Transverse colon (tissue), 4 donors: ENCODE data around the gene FHIP1B. TPM values are rescaled to one million over a fixed set of nuclear protein-coding genes. Genes with fewer than 3 reads are reported as not detected.

Source experiments
- DNase-seq: peaks from one replicate; pipeline ENCODE4 v3.0.0-alpha.2; 2019
- H3K27ac ChIP-seq, 4 donors: fragments of 200-600 bp; sonication (generic); 2 replicates each; pipeline ENCODE4 v1.5.1; 2016 to 2018; ENCODE audit warnings: inconsistent platforms in 4 of 4
- H3K27me3 ChIP-seq: fragments of 200-600 bp; sonication (generic); 2 replicates; pipeline ENCODE4 v1.5.1; 2017; ENCODE audit warnings: inconsistent platforms
- H3K36me3 ChIP-seq, 4 donors: fragments of 200-600 bp; sonication (generic); 2 replicates each; pipeline ENCODE4 v1.5.1; 2017 to 2019; ENCODE audit warnings: inconsistent platforms in 4 of 4
- H3K4me1 ChIP-seq, 4 donors: fragments of 200-600 bp; sonication (generic); 2 replicates each; pipeline ENCODE4 v1.5.1; 2017 to 2020; ENCODE audit warnings: inconsistent platforms in 4 of 4
- H3K4me3 ChIP-seq, 4 donors: fragments of 200-600 bp; sonication (generic); 1 replicate in 1 of 4; 2 replicates in 3 of 4; pipeline versions ENCODE4 v1.5.1 to v1.6.1; 2017 to 2019; ENCODE audit warnings: inconsistent platforms in 4 of 4
- H3K9me3 ChIP-seq, 2 donors: fragments of 200-600 bp; sonication (generic); 2 replicates each; pipeline ENCODE4 v1.5.1; 2017 to 2019; ENCODE audit warnings: inconsistent platforms in 2 of 2
- EP300 ChIP-seq: sonication (generic); formaldehyde crosslinking; IDR thresholded peaks from one replicate; pipeline ENCODE4 v1.6.1; 2017; ENCODE audit warnings: antibody characterized with exemption, low read depth
- POLR2A ChIP-seq: fragments of 450-650 bp; IDR thresholded peaks from one replicate; pipeline ENCODE4 v1.6.1; 2016; ENCODE audit warnings: antibody characterized with exemption, mild to moderate bottlenecking, moderate library complexity
- POLR2AphosphoS5 ChIP-seq, 3 donors: sonication (generic); formaldehyde crosslinking; IDR thresholded peaks; one replicate each; pipeline ENCODE4 v1.6.1; 2016; ENCODE audit warnings: antibody characterized with exemption in 3 of 3
- WGBS, 2 donors: methylation state at CpG; one replicate each; pipeline ENCODE4 v1.1.5; 2018; ENCODE audit warnings: low coverage in 1 of 2; 5-methylcytosine and 5-hydroxymethylcytosine counted together
- in situ Hi-C, 4 donors: fragments of 200-750 bp; cut with MboI; loops; one replicate each; pipeline versions ENCODE4 v1.15.0 to v1.15.1; 2017; ENCODE audit warnings: low sequenced_read_pairs in 3 of 4, low pct_ligation_motif_present in 1 of 4, low pct_unique_long_range_greater_than_20kb in 1 of 4
- intact Hi-C: fragments of 100-400 bp; cut with DNase I; formaldehyde crosslinking; loops from one replicate; pipeline ENCODE4 v1.15.1; 2023; ENCODE audit warnings: low total_unique reads
- total RNA-seq, 4 donors: library from RNA; depleted of rRNA; stranded (reverse); fragments of >200 nt; gene quantifications; one replicate each; pipeline ENCODE4 v1.1.0, GENCODE V29; 2016
- TF ChIP-seq, protein P1 (sequence below), 5 experiments: fragments of 200-600 bp in 3 of 5; fragments of 450-650 bp in 2 of 5; sonication (generic) in 3 of 5; IDR thresholded peaks; 1 replicate in 2 of 5; 2 replicates in 3 of 5; pipeline ENCODE4 v1.5.1; 2016 to 2017; ENCODE audit warnings: antibody characterized with exemption in 5 of 5, inconsistent platforms in 3 of 5, mild to moderate bottlenecking in 2 of 5, moderate library complexity in 1 of 5

The FHIP1B gene
- total RNA-seq, 4 donors from 2014 or later, result 190 to 681 (median 228) TPM

DNA sequence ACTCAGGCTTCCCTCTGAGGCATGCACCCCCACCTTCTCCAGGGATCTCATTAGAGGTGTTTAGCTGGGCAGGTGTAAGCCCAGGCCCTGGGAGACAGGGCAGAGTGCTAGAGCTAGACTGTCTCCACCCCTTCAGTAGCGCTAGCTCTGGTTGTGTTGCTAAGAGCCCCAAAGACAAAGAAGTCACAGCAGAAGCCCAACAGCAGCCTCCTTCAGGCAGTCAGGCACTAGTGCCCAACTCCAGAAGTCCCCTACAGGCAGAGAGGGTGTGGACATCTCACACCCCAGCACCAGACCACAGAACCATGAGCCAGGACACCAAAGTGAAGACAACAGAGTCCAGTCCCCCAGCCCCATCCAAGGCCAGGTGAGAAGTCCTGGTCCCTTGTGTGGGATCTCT, 4.5 kb upstream of the FHIP1B start, which contains the start of gene CNGA4:
Gene CNGA4 (plus strand): TSS at position 188 of the 400 bp plus-strand sequence. CDS start 118 bp downstream, at position 306.
- no peaks in the 10 kb centered on the region for H3K9me3 ChIP-seq
- TF ChIP-seq, protein P1, sequence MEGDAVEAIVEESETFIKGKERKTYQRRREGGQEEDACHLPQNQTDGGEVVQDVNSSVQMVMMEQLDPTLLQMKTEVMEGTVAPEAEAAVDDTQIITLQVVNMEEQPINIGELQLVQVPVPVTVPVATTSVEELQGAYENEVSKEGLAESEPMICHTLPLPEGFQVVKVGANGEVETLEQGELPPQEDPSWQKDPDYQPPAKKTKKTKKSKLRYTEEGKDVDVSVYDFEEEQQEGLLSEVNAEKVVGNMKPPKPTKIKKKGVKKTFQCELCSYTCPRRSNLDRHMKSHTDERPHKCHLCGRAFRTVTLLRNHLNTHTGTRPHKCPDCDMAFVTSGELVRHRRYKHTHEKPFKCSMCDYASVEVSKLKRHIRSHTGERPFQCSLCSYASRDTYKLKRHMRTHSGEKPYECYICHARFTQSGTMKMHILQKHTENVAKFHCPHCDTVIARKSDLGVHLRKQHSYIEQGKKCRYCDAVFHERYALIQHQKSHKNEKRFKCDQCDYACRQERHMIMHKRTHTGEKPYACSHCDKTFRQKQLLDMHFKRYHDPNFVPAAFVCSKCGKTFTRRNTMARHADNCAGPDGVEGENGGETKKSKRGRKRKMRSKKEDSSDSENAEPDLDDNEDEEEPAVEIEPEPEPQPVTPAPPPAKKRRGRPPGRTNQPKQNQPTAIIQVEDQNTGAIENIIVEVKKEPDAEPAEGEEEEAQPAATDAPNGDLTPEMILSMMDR (IDR thresholded peaks at IDR 0.05), result no peak
- no peak for TF ChIP-seq EP300
- TF ChIP-seq POLR2AphosphoS5 (IDR thresholded peaks at IDR 0.05), result no peak
- TF ChIP-seq POLR2A, result no peak
- no peak for DNase-seq
- H3K27ac ChIP-seq, result no peak within 1 kb of the TSS
- H3K4me1 ChIP-seq, result peaks cover 0 to 4% (median 1%) of the 10 kb centered on the region in 4 donors
- intact Hi-C loops (no loop called here), in situ Hi-C loops (loop anchor here in 1 of 4 donors (10.0 kb wide), 1 partner anchor 246 kb away; the partner anchor contains the start of genes ARFIP2 and TIMM10B)
- H3K36me3 ChIP-seq, result no peaks in the 10 kb centered on the region
- no peaks in the 10 kb centered on the region for H3K27me3 ChIP-seq
- no peak within 1 kb of the TSS for H3K4me3 ChIP-seq
- 92% methylated on average over 1 of the region's 1 CpG; no CpG with 5 or more reads in 1 of the 2 donors for WGBS, 2 donors

- no peaks in the 10 kb centered on the region for H3K36me3 ChIP-seq
- TF ChIP-seq, protein P1 (IDR thresholded peaks at IDR 0.05), result no peak
- TF ChIP-seq EP300, result no peak
- in situ Hi-C loops, result loop anchor here in 1 of 4 donors (10.0 kb wide), 1 partner anchor 247 kb away; the partner anchor contains the start of genes ARFIP2 and TIMM10B
- no peak overlapping the region for H3K4me3 ChIP-seq
- peaks cover 4 to 15% (median 12%) of the 10 kb centered on the region in 4 donors for H3K4me1 ChIP-seq
- no peak for DNase-seq
- no peaks in the 10 kb centered on the region for H3K27me3 ChIP-seq
- no peaks in the 10 kb centered on the region for H3K9me3 ChIP-seq
- 64 to 97% methylated on average over 2 to 5 of the region's 5 CpGs for WGBS, 2 donors
- intact Hi-C loops, result no loop called here
- no peak overlapping the region for H3K27ac ChIP-seq
These were observed 3.4 kb upstream of the FHIP1B start for GRCh38 chr11:6237761-6238302.

DNA sequence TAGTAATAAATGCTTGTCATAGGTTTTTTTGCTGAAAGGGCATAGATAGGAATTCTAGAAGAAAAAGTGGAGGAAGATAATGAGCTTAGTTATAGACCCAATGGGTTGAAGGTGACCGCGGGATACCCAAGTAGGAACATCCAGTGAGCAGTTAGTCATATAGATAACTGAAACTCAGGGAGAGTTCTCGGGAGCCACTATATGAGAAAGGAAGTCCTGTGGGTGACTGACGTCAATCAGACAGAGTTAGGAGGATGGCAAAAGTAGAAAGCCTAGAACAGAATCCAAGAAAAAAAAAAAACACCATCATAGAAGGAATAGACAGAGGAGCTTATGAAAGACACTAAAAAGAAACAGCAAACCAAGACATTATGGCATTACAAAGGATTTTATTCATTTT, 2.8 kb upstream of the FHIP1B start:
- H3K27ac ChIP-seq, result no peak overlapping the region
- TF ChIP-seq EP300 (no peak), POLR2AphosphoS5 (IDR thresholded peaks at IDR 0.05) (no peak), POLR2A (no peak)
- H3K36me3 ChIP-seq, result no peaks in the 10 kb centered on the region
- peaks cover 4 to 15% (median 14%) of the 10 kb centered on the region in 4 donors for H3K4me1 ChIP-seq
- no peaks in the 10 kb centered on the region for H3K27me3 ChIP-seq
- H3K9me3 ChIP-seq, result no peaks in the 10 kb centered on the region
- no peak for DNase-seq
- in situ Hi-C loops, result loop anchor here in 1 of 4 donors (10.0 kb wide), 1 partner anchor 248 kb away; the partner anchor contains the start of genes ARFIP2 and TIMM10B
- intact Hi-C loops, result no loop called here
- H3K4me3 ChIP-seq, result no peak overlapping the region
- WGBS, 2 donors, result 73% methylated on average over 4 of the region's 4 CpGs

DNA sequence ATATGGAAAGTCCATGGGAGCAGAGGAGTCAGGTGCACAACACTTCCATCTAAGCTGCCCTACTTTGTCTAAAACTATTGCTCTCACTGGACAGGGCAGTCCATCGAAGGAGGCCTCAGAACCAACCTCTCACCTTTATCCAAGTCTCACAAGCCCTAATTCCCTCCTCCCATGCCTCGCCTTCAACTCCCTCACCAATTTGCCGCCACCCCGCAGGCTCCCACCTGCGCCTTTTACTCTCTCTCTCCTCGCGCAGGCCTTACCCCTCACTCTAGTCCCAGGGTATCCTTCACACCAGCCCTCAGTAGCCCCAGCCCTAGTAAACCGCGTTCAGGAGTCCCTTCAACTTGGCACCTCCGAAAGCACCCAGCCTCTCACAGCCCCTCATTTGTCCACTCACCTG, 451 bp downstream of the FHIP1B start:
- intact Hi-C loops, result no loop called here
- no peaks in the 10 kb centered on the region for H3K9me3 ChIP-seq
- 1 to 2% methylated on average over 9 to 10 of the region's 10 CpGs for WGBS, 2 donors
- no peaks in the 10 kb centered on the region for H3K36me3 ChIP-seq
- peak overlapping the region; percentile 60 to 94 (median 73) for H3K4me3 ChIP-seq
- no peaks in the 10 kb centered on the region for H3K27me3 ChIP-seq
- H3K4me1 ChIP-seq, result peaks cover 4 to 39% (median 27%) of the 10 kb centered on the region in 4 donors
- no peak for TF ChIP-seq POLR2A
- TF ChIP-seq, protein P1 (IDR thresholded peaks at IDR 0.05), result no peak
- peak; percentile 29 for DNase-seq
- in situ Hi-C loops, result loop anchor here in 1 of 4 donors (10.0 kb wide), 1 partner anchor 251 kb away; the partner anchor contains the start of genes ARFIP2 and TIMM10B
- H3K27ac ChIP-seq, result peak overlapping the region; percentile 87 to 96 (median 90)
